ENCODE data around the gene DPY19L2. TPM values are rescaled to one million over a fixed set of nuclear protein-coding genes. Genes with fewer than 3 reads are reported as not detected.
"Not testable (repeated sequence)": the region's sequence is repeated elsewhere in the genome, so short reads cannot be mapped to it uniquely, and the experiment has no call there.

Gene DPY19L2
- total RNA-seq, 1 donor from 2014 or later, result 22.9 TPM

GRCh38 chr12:63537838-63538237, 130.5 kb downstream of the DPY19L2 start:
- DNase-seq (ENCODE audit: low spot score), result not testable (repeated sequence)

- not testable (repeated sequence) for DNase-seq (ENCODE audit: low spot score)
Measured at GRCh38 chr12:63529641-63530040, 138.7 kb downstream of the DPY19L2 start.

- DNase-seq (ENCODE audit: low spot score), result no peak
Measured at GRCh38 chr12:63525831-63526230, 142.5 kb downstream of the DPY19L2 start.

GRCh38 chr12:63521706-63522105, 146.6 kb downstream of the DPY19L2 start:
- no peak for DNase-seq (ENCODE audit: low spot score)

Other genes starting within 250 kb of the DPY19L2 start
- gene RXYLT1, start 111.4 kb upstream of the DPY19L2 start, total RNA-seq (ENCODE audit: insufficient read depth, low replicate concordance), result 17.3 TPM
- gene SRGAP1, start 176.2 kb upstream of the DPY19L2 start, total RNA-seq (ENCODE audit: insufficient read depth, low replicate concordance), result 6.7 TPM

Data from umbilical cord (tissue), 2 donors.